ENCODE measurements around the gene PYGL. TPM values are rescaled to one million over a fixed set of nuclear protein-coding genes. Genes with fewer than 3 reads are reported as not detected.

Gene PYGL
- polyA plus RNA-seq, 1 of the 3 experiments (the other 2 are of a cell fraction) = 60.2 TPM

DNA sequence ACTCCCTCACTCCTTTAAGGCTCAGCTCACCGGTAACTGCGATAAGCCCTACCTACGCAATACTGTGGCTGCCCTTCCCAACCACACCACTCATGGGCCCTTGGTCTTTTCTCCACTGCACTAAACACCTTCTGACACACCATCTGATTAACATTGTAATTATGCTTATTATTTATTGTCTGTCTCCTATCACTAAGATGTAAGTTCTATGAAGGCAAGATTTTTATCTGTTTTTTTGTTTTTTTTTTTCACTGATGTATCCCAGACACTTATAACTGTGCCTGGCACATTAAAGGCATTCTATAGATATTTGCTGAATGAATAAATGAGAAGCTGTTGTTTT, 34.2 kb upstream of the PYGL start:
- Histone ChIP-seq H3K9me2 (no peaks in the 10 kb centered on the region), H2AFZ (ENCODE audit: low read depth) (no peak overlapping the region), H3K79me2 (ENCODE audit: insufficient read depth) (no peaks in the 10 kb centered on the region), H3K4me2 (no peak overlapping the region), H4K20me1 (ENCODE audit: insufficient read depth) (no peaks in the 10 kb centered on the region), H3K36me3 (replicated peaks in 1 of 2; ENCODE audit: control insufficient read depth in 1 of 2, insufficient read depth in 2 of 2, low read length in 1 of 2) (no peaks in the 10 kb centered on the region), H3K4me1 (ENCODE audit: control insufficient read depth in 1 of 2, insufficient read depth in 2 of 2, low read depth in 1 of 2, low read length in 1 of 2) (peaks cover 0 to 6% of the 10 kb centered on the region in 2 experiments; a peak in 1 of 4 replicates), H3K9me3 (no peaks in the 10 kb centered on the region), H3K27ac (ENCODE audit: low read depth in 2 of 2, low read length in 1 of 2) (no peak overlapping the region), H3K27me3 (ENCODE audit: insufficient read depth) (no peaks in the 10 kb centered on the region), H3K9ac (no peak overlapping the region), H3F3A (replicated peaks; ENCODE audit: insufficient read depth) (no peaks in the 10 kb centered on the region), H3K4me3 (ENCODE audit: low read depth in 2 of 2, low read length in 1 of 2) (no peak overlapping the region)
- POLR2A ChIA-PET = no interaction called here
- no peak for DNase-seq
- TF ChIP-seq RAD21 (IDR thresholded peaks at IDR 0.05; ENCODE audit: low read length) (no peak), ELF1 (IDR thresholded peaks at IDR 0.05) (no peak), FOXM1 (IDR thresholded peaks at IDR 0.05; ENCODE audit: low read depth) (no peak), TEAD4 (IDR thresholded peaks at IDR 0.05; ENCODE audit: borderline replicate concordance, insufficient read depth) (no peak), EP300 (IDR thresholded peaks at IDR 0.05; ENCODE audit: borderline replicate concordance in 1 of 2, low read depth in 1 of 2, low read length in 1 of 2) (0 out of 4 replicates have a peak, but pooled peaks of 1 of the 2 experiments have one; percentile 15), TCF12 (IDR thresholded peaks at IDR 0.05) (peak; percentile 30; the same call in 1 of the 2 replicates), GATA2 (CRISPR knock-in tag; IDR thresholded peaks at IDR 0.05) (peak; percentile 68)
- TF ChIP-seq, protein P1, sequence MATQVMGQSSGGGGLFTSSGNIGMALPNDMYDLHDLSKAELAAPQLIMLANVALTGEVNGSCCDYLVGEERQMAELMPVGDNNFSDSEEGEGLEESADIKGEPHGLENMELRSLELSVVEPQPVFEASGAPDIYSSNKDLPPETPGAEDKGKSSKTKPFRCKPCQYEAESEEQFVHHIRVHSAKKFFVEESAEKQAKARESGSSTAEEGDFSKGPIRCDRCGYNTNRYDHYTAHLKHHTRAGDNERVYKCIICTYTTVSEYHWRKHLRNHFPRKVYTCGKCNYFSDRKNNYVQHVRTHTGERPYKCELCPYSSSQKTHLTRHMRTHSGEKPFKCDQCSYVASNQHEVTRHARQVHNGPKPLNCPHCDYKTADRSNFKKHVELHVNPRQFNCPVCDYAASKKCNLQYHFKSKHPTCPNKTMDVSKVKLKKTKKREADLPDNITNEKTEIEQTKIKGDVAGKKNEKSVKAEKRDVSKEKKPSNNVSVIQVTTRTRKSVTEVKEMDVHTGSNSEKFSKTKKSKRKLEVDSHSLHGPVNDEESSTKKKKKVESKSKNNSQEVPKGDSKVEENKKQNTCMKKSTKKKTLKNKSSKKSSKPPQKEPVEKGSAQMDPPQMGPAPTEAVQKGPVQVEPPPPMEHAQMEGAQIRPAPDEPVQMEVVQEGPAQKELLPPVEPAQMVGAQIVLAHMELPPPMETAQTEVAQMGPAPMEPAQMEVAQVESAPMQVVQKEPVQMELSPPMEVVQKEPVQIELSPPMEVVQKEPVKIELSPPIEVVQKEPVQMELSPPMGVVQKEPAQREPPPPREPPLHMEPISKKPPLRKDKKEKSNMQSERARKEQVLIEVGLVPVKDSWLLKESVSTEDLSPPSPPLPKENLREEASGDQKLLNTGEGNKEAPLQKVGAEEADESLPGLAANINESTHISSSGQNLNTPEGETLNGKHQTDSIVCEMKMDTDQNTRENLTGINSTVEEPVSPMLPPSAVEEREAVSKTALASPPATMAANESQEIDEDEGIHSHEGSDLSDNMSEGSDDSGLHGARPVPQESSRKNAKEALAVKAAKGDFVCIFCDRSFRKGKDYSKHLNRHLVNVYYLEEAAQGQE (IDR thresholded peaks at IDR 0.05; ENCODE audit: low read depth, low read length) = no peak
- TF ChIP-seq, protein P2, sequence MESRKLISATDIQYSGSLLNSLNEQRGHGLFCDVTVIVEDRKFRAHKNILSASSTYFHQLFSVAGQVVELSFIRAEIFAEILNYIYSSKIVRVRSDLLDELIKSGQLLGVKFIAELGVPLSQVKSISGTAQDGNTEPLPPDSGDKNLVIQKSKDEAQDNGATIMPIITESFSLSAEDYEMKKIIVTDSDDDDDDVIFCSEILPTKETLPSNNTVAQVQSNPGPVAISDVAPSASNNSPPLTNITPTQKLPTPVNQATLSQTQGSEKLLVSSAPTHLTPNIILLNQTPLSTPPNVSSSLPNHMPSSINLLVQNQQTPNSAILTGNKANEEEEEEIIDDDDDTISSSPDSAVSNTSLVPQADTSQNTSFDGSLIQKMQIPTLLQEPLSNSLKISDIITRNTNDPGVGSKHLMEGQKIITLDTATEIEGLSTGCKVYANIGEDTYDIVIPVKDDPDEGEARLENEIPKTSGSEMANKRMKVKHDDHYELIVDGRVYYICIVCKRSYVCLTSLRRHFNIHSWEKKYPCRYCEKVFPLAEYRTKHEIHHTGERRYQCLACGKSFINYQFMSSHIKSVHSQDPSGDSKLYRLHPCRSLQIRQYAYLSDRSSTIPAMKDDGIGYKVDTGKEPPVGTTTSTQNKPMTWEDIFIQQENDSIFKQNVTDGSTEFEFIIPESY (IDR thresholded peaks at IDR 0.05; ENCODE audit: borderline replicate concordance, low read depth) = no peak
- 95% methylated on average over 3 of the region's 3 CpGs for WGBS (ENCODE audit: low lambda C conversion rate)
- CTCF ChIA-PET = interaction anchor here (1.2 kb wide), 1 partner anchor 16 kb away, joined by 3 read pairs; no protein-coding TSS in a partner anchor

DNA sequence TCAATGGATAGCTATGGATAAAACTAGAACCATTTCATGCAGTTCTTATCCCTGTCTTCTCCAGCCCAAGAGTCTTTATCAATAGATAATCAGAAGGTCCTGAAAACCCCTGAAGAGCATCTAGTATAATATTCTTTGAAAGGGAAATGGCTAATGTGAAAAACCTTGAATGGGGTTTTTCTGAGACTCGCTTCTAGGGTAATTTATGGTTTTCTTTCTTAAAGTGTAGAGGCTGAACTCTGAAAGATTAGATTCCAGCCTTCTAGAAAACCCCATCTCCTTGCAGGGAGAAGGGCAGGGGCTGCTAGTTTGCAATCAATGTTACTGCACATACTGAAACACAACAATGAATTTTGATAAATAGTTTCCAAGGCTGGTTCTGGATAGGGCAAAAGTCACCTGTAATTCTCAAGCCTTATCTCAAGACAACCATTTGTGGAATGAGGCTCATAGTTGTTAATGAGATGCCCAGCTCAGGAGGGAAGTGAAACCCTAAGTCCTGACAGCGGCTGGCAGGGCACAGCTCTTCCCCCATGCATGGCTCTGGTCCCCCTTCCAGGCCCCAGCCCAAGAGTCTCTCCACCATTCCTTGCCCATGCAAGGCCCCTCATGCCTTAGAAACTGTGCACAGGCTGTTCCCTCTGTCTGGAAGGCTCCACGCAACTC, 33.7 kb upstream of the PYGL start:
- no peak overlapping the region for H2AFZ ChIP-seq (ENCODE audit: low read depth)
- no peaks in the 10 kb centered on the region for H3K79me2 ChIP-seq (ENCODE audit: insufficient read depth)
- H3K36me3 ChIP-seq (replicated peaks in 1 of 2; ENCODE audit: control insufficient read depth in 1 of 2, insufficient read depth in 2 of 2, low read length in 1 of 2) = no peaks in the 10 kb centered on the region
- ChIA-PET CTCF (interaction anchor here (0.9 to 1.2 kb wide), 2 partner anchors 16 to 118 kb away, joined by 3 read pairs; no protein-coding TSS in a partner anchor), POLR2A (no interaction called here)
- no peak overlapping the region for H3K4me3 ChIP-seq (ENCODE audit: low read depth in 2 of 2, low read length in 1 of 2)
- no peak overlapping the region for H3K9ac ChIP-seq
- no peaks in the 10 kb centered on the region for H4K20me1 ChIP-seq (ENCODE audit: insufficient read depth)
- H3K27me3 ChIP-seq (ENCODE audit: insufficient read depth) = no peaks in the 10 kb centered on the region
- no peaks in the 10 kb centered on the region for H3F3A ChIP-seq (replicated peaks; ENCODE audit: insufficient read depth)
- 97% methylated on average over 3 of the region's 3 CpGs for WGBS (ENCODE audit: low lambda C conversion rate)
- H3K4me1 ChIP-seq (ENCODE audit: control insufficient read depth in 1 of 2, insufficient read depth in 2 of 2, low read depth in 1 of 2, low read length in 1 of 2) = peaks cover 0 to 6% of the 10 kb centered on the region in 2 experiments; a peak in 1 of 4 replicates
- no peak for DNase-seq
- H3K4me2 ChIP-seq = no peak overlapping the region
- H3K9me3 ChIP-seq = no peaks in the 10 kb centered on the region
- no peak overlapping the region for H3K27ac ChIP-seq (ENCODE audit: low read depth in 2 of 2, low read length in 1 of 2)
- no peaks in the 10 kb centered on the region for H3K9me2 ChIP-seq
- TF ChIP-seq NRF1 (IDR thresholded peaks at IDR 0.05; ENCODE audit: low read depth, low read length) (no peak), YY1 (IDR thresholded peaks at IDR 0.05; ENCODE audit: low read depth) (no peak), MXI1 (IDR thresholded peaks at IDR 0.05; ENCODE audit: low read depth, low read length) (no peak), GABPA (IDR thresholded peaks at IDR 0.05; ENCODE audit: low read depth) (no peak), MEF2A (IDR thresholded peaks at IDR 0.05; ENCODE audit: borderline replicate concordance, low read depth) (no peak), TCF12 (IDR thresholded peaks at IDR 0.05) (no peak), GATA2 (CRISPR knock-in tag; IDR thresholded peaks at IDR 0.05) (no peak), FOSL2 (IDR thresholded peaks at IDR 0.05; ENCODE audit: borderline replicate concordance, low read depth) (no peak), CHD2 (IDR thresholded peaks at IDR 0.05; ENCODE audit: low read length, partially characterized antibody) (no peak), EP300 (IDR thresholded peaks at IDR 0.05; ENCODE audit: borderline replicate concordance in 1 of 2, low read depth in 1 of 2, low read length in 1 of 2) (no peak)
- TF ChIP-seq, protein P3, sequence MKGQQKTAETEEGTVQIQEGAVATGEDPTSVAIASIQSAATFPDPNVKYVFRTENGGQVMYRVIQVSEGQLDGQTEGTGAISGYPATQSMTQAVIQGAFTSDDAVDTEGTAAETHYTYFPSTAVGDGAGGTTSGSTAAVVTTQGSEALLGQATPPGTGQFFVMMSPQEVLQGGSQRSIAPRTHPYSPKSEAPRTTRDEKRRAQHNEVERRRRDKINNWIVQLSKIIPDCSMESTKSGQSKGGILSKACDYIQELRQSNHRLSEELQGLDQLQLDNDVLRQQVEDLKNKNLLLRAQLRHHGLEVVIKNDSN (IDR thresholded peaks at IDR 0.05; ENCODE audit: borderline replicate concordance, low read depth) = no peak
- TF ChIP-seq, protein P4, sequence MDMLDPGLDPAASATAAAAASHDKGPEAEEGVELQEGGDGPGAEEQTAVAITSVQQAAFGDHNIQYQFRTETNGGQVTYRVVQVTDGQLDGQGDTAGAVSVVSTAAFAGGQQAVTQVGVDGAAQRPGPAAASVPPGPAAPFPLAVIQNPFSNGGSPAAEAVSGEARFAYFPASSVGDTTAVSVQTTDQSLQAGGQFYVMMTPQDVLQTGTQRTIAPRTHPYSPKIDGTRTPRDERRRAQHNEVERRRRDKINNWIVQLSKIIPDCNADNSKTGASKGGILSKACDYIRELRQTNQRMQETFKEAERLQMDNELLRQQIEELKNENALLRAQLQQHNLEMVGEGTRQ (IDR thresholded peaks at IDR 0.05; ENCODE audit: borderline replicate concordance, low read depth, low read length) = no peak
- TF ChIP-seq, protein P5, sequence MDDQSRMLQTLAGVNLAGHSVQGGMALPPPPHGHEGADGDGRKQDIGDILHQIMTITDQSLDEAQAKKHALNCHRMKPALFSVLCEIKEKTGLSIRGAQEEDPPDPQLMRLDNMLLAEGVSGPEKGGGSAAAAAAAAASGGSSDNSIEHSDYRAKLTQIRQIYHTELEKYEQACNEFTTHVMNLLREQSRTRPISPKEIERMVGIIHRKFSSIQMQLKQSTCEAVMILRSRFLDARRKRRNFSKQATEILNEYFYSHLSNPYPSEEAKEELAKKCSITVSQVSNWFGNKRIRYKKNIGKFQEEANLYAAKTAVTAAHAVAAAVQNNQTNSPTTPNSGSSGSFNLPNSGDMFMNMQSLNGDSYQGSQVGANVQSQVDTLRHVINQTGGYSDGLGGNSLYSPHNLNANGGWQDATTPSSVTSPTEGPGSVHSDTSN (IDR thresholded peaks at IDR 0.05) = no peak

All from SK-N-SH (cell line).